ENCODE measurements around the gene RIMS1.

RIMS1 gene

DNA sequence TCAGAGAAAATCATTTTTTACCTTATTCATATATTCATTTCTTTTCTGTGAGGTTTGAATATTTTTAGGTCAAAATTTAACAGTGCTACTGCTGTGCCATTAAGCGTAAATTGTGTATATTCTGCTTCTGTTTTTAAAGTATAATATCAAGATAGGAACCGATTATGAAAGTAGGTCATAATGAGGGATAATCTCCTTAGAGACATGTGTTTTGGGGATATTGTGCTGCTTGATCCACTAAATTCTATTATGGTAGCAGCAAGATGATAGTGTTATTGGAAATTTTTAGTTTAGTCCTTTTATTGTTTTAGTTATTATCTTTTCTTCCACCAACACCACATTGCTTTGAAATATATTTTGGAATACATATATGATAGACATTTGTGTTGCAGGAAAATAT, 244.0 kb downstream of the RIMS1 start:
- DNase-seq = no peak

DNA sequence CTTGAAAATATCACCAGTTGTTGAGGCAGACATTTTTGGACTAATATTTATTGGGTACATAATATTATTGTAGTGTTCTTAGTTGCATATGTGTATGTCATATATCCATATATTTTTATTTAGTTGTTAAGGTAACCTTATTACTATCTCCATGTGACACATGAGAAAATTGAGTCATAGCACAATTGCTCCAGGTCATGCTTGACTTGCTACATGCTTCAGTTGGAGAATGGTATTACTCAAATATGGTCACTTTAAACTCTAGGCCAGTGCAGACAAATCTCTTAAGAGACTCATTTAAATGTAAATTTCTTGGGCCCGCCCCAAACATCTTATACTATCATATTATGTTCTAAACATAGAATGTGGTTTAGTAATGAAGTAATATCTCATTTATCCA, 246.1 kb downstream of the RIMS1 start:
- no peak for DNase-seq

DNA sequence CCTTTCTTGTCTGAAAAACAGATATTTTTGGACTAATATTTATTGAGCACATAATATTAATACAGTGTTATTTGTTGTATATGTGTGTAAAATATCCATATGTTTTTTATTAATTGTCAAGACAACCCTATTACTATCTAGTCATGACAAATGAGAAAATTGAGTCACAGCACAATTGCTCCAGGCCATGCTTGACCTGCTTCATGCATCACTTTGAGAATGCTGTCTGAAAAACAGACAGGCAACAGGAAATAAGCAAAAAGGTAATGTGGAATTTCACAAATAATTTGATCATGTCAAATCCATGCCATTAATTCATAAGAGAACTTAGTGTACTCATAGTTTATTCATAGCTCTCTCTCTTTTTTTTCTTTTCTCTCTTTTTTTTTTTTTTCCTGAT, 246.5 kb downstream of the RIMS1 start:
- no peak for DNase-seq

DNA sequence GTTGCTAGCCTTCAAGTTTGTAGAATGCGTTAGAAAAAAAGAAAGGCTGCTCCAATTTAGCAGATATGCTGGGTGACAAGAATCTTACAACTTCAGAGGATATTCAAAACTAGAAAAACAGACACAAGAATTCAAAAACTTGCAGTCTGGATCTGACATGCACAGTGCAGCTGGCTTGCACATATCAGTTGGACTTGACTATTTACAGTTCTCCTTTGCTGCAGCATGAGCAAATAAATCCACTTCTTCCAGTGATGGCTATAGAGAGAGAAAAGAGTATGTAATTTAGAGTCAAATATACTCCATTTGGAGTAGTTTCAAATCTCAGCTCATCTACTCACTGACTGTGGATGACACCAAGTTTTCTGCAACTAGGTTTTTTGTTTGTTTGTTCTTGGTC, 247.0 kb downstream of the RIMS1 start:
- DNase-seq = no peak

DNA sequence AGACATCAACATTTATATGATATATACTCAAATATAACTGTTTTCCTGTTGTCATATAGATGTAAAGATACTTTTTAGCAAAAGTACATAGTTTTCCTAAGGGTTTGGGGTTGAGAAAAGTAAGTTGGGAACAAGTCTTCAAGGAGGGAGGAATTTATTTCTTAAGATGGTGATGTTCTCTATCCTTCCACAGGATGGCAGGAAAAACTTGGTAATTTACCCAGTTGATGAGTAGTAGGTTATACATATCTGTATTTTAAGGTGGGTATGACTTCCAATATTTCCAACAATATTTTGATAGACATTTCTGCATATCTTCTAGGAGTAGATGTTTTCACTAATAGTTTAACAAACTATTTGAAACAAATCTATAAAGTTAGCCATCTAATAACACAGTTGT, 254.4 kb downstream of the RIMS1 start:
- DNase-seq = no peak

DNA sequence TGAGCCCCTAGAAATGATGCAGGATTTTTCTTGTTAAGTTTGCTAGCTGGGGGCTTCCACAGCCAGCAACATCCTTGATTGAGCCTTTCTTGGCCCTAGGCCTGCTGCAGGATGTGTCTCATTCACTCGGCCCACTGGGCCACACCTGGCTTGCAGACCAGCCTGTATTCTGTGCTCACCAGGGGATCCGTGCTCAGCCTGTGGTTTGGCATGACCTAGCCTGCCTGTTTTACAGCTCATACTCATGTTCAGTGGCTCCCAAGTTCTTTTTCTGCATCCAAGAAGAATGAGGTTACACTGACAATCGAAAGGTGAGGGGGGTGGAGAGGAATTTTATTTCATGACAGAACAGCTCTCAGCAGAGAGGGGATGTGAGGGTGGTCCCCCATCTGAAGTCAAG, 263.4 kb downstream of the RIMS1 start:
- no peak for DNase-seq

DNA sequence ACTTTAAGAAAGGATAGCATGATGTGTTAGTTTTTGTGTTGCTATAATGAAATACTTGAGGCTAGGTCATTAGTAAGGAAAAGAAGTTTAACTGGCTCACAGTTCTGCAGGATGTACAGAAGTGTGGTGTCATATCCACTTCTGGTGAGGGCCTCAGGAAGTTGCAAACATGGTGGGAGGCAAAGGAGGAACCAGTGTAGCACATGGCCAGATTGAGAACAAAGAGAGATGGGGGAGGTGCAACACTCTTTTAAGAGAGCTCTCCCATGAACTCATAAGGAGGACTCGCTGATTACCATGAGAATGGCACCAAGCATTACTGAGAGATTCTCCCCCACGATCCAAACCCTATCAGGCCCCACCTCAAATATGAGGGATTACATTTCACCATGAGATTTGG, 265.4 kb downstream of the RIMS1 start:
- DNase-seq = no peak

DNA sequence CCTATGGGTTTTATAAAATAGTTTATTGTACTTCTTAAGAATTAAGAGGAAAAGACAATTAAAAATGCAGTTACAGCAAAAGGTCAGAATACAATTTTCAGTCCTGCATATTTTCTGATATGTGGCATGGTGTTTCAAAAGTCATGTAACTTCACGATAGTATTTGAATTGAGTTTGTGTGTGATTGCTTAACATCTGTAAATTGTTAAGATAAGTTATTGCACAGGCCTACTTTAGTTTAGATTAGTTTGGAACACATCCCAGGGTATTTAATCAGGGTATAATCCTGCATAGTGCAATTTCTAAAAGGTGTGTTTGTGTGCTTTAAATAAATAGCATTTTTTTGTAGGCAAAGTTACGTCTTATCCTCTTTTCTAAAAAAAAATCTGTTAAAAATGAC, 289.6 kb downstream of the RIMS1 start:
- no peak for DNase-seq

DNA sequence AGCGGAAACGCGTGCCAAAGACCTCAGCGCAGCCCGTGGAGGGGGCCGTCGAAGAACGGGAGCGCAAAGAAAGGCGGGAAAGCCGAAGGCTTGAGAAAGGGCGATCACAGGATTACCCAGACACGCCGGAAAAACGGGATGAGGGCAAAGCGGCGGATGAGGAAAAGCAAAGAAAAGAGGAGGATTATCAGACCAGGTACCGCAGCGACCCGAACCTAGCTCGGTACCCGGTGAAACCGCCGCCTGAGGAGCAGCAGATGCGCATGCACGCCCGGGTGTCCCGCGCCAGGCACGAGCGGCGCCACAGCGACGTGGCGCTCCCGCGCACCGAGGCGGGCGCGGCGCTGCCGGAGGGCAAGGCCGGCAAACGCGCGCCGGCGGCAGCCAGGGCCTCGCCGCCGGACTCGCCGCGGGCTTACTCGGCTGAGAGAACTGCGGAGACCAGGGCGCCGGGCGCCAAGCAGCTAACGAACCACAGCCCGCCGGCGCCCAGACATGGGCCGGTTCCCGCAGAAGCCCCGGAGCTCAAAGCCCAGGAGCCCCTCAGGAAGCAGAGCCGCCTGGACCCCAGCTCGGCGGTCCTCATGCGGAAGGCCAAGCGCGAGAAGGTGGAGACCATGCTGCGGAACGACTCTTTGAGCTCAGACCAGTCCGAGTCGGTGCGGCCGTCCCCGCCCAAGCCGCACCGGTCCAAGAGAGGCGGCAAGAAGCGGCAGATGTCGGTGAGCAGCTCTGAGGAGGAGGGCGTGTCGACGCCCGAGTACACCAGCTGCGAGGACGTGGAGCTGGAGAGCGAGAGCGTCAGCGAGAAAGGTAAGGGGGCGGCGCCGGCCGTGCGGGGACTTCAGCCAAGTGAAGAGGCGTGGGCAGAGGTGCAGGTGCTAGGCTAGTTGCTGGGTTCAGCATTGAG, 296.2 kb downstream of the RIMS1 start:
- no peak for DNase-seq

DNA sequence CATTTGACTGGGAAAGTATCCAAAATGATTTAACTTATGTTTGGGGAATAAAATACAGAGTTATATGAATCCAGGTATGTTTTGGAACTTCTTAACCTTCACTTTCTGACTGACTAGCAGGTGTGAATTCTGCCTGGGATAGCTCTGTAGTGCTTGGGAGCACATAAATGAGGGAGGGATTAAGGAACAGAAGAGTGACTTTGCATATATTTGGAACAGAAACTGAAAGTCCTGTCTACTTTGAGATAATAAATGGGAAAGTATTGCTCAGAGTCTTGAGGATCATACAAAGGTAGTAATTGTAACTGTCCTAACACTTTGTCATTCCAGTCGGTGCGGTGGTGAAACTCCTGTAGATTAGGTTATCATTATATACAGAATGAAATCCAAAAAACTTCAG, 317.6 kb downstream of the RIMS1 start:
- no peak for DNase-seq

DNA sequence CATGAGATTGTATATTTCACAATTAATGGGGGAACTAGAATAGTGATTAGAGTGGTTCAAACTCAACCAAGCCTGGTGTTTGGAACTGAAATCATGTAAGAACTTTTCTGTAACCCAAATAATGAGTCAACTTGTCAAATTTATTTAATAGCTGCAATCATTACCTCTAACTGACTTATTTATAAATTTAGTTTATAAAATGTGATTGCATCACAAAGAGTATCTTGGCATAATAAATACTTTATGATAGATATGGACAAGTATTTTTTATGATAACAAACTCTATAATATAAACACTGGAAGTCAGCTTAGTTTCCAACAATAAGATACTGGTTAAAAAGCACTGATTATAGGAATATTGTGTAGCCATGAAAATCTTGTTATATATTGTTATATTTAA, 319.1 kb downstream of the RIMS1 start:
- DNase-seq = no peak

DNA sequence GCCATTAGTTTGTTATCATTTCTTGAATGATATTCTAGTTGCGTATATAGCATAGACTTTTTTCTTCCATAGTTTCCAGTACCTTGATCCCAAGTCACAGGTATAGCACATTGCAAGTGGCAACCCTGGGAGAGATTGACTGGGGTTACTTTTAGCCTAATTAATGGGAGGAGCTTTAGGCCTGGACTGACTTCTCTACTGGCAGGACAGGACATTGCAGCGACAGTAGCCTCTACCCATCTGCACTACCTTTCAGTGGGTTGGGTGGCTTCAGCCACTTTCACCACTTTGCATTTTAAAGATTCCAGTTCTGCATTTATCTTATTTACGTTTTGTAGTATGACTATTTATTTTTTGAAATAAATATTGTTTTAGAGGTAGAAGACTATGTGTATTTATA, 320.3 kb downstream of the RIMS1 start:
- no peak for DNase-seq

DNA sequence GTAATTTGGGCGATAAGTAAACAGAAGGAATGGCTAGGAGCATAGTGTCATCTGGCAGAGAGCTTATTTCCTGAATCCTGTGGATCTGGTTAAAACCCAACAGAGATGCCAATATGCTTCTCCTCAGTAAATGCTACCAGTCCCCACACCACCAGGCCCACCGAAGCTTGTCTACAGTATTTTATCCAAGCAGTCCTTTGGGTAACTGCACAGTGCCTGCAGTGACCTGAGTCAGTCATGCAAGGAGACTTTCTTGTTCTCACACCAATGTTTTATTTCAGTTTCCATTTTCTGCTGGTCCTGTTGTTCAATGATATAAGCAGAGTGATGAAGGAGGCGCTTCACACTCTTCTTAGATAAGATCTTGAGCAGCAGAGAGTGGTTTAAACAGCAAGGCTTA, 326.3 kb downstream of the RIMS1 start:
- no peak for DNase-seq

DNA sequence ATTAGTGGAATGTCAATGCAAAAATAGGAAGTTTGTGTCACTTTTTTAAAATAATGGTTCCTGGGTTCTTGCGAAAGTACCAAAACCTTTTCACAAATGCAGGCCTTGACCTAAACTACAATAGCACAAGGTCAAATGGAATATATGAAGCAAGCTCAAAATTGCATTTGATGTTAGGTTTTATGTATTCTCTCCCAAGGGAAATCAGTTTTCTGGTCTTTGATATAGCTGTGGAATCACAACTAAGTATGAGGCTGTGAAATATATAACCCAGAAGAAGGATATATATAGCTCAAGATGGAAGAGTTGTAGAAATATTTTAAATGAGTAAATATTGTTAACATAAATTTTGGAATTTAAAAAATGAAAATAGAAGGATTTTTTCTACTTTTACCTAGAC, 327.3 kb downstream of the RIMS1 start:
- no peak for DNase-seq

DNA sequence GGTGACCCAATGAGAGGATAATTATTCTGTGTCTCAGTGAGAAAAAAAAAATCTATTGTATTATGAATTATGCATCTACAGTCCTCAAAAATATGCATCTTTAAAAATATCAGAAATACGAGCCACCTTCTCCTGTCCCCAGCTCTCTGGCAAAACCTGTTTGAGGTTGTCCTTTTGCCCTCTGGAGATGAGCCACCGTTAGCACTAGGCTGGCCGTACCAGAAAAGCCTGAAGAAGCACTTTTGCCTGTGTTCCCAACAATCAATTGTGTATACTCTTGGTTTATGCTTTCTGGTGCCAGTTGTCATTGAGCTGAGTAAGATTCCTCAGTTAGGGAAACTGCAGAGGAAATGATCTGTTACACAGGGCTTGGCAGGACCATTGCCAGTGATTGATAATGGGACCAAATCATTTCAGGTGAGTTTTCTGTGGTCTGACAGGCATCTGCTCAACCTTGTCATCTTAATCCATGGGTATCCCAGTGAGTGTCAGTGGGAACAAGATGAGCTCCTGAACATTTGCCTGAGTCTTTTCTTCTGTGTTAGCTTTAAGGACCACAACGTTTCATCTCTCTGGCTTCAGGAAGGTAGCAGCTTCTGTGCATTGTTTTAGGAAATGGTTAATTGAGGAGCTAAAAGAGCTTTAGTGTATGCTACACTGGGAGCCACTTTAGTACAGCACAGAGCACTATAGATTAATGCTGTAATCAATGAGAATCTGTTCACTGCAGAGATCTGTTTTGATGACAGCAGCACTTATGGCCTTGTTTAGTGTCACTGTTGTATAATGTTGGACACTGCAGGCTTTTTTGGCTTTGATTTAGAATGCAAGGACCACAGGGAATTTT, 330.1 kb downstream of the RIMS1 start:
- DNase-seq = no peak

DNA sequence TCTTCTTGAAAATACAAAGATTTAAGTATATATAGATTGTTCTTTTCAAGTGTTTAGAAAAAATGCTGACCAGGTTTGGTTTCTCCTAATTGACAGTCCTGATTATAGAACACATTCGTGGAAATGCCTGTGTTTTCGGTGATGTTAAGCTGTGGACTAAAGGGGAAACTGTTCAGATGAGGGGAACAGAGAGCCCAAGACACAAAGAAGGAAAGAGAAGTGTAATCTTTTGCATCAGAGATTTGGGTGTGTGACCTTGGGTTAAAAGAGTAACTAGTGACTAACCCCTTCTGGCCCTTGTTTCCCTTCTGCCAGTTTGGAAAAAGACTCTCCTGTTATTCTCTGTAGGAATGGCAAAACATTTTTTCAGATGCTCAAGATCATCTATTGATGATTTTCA, 331.3 kb downstream of the RIMS1 start:
- no peak for DNase-seq

DNA sequence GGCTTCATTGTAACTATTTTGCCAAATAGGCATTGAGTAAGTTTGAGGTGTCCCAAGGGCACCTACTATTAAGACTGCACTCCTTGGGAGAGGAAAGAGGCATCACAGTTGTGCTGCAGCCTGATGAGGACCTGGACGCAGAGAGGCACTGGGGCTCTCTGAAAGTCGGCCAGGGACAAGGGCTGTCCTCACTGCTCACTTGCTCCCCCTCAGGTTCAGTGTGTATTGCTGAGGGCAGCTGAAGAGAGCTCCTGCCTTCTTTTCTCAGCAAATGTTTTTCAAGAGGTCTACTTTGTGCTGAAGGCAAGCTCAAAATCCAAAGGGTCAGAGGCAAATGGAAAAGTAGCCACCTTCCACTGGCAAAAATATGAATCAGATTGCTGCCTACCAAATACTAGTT, 331.8 kb downstream of the RIMS1 start:
- DNase-seq = no peak

DNA sequence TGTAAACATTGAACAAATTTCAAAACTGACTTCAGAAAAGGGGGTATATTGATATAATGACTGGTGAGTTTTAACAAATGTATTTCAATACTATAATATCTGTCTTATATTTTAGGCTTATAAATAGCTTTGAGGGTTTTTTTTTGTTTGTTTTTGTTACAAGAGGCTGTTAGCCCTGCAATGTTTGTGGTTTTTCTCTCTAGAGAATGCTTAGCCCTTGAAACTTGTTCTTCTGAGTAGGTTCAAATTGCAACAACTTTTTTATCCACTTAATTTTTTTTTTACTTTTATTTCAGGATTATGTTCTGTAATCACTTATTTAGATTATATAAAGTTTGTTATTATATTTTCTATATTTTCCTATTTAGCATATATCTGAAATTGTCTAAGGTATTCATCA, 333.2 kb downstream of the RIMS1 start:
- DNase-seq = no peak

DNA sequence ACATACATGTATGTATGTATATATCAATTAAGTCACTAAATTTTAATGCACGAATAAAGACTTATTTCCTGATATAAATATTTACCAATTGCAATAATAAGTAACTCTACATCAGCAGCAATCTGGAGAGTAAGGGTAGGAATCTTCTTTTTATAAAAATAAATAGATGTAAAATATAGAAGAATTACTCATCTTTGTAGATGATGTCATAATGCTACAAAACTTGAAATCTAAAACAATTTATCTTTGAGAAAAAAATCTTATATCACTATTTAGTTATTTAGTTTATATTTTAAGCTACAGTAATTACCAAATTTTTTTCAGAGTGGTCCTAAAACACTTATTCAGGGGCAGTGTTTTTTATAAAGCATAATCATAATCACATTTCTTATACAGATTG, 351.7 kb downstream of the RIMS1 start:
- DNase-seq = no peak

DNA sequence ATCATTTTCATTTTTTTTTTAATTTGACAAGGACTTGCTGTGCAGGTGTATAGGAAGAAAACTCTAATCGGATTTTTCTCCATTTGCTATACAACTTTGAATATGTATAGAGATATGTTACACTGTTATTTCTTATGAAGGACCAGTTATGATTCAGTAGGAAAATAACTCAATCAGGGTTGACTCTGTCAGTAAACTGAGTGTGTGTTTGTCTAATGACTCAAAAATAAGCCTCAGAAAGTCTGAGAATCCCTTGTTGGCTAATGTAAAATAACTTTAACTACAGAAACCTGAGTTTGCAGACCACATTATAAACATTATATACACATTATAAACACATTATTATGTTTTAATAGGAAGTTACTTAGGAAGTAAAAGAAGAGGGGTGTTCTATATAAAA, 352.6 kb downstream of the RIMS1 start:
- no peak for DNase-seq

DNA sequence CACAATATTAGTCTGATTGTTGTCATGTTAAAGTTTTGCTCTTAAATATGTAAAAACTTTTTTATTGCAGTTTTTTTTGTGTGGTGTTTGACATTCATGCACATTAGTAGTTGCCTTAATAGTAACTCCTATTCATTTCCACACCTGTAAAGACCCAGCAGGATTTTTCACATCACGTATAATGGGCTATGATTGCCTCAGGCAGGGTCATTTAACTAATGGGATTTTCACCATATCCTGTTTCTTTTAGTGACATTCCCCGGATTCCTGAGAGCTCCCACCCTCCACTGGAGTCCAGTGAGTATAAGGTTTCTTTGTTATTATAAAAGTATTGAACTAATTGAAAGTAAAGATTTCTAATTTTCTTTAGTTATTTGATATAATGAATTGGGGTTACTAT, 359.2 kb downstream of the RIMS1 start:
- DNase-seq = no peak

DNA sequence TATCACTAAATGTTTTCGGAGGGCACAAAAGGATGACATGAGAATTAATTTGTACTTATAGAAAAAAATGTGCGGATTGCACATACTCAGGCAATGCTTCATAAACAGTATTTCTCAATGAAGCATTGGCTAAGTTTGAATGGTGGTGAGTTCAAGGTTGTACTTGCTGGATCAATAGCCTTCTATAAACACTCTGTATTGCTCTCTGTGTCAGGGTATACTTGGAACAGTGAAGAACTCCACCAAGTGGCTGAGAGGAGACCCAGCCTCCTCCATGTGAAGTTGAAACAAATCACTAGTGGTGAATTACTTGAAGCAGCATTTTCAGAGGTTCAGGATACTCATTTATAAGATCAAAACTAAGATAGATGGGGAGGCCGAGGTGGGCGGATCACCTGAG, 360.6 kb downstream of the RIMS1 start:
- no peak for DNase-seq

DNA sequence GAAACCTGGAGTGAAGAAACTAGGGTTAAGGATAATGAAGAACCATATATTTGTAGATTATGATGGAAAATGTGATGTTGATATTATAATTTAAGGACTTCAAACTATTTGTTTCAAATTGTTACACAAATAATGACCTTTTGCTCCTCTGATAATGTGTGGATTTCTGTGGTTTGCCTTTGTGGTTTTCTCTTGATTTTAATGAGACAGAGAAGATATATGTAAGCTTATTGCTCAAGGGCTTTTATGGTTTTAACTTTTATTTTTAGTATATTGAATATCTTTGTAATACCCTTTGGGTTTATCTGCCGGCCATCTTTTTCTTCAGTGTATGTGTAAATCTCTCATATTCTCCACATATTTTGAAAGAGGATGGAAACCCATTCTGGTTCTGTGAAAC, 362.3 kb downstream of the RIMS1 start:
- DNase-seq = no peak

DNA sequence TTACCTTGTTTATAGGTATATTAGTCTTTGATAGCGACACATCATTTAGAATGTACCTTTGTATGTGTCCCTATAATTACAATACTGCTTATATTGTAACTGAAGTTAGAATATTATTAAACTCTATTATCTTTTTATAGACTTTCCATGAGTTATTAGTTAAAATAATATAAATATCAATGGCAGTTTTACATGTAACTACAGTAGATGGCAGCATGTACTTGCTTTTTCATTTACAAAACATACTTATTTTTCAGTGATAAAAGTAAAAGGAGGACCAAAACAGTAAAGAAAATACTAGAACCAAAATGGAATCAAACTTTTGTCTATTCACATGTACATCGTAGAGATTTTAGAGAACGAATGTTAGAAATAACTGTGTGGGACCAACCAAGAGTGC, 364.3 kb downstream of the RIMS1 start:
- DNase-seq = no peak
